HL-60 (cell line): Measurements from ENCODE around the gene DDR2.

Source experiments
- DNase-seq, 2 experiments: peaks; one replicate each; pipeline ENCODE4 v3.0.0-alpha.2; 2010 to 2020; ENCODE audit warnings: low read depth in 1 of 2, low spot score in 1 of 2
- H3K27ac ChIP-seq: fragments of 250-450 bp; sonication (Bioruptor Pico); replicated peaks from 2 replicates; pipeline ENCODE4 v1.5.1; 2020; ENCODE audit warnings: mild to moderate bottlenecking, moderate library complexity
- H3K27me3 ChIP-seq: fragments of 250-450 bp; sonication (Bioruptor Pico); 2 replicates; pipeline ENCODE4 v1.5.1; 2021; ENCODE audit warnings: mild to moderate bottlenecking, moderate library complexity; ENCODE audit not compliant: insufficient read depth, poor library complexity, severe bottlenecking
- H3K4me3 ChIP-seq: replicated peaks from 2 replicates; pipeline ENCODE4 v1.5.1; 2011; ENCODE audit warnings: mild to moderate bottlenecking, control low read depth, low read length; ENCODE audit not compliant: insufficient read depth
- GABPA ChIP-seq: IDR thresholded peaks from 2 replicates; pipeline ENCODE4 v1.6.1; 2012; ENCODE audit warnings: low read depth
- POLR2AphosphoS5 ChIP-seq: IDR thresholded peaks from 2 replicates; pipeline ENCODE4 v1.6.1; 2012; ENCODE audit warnings: low read depth
- SPI1 ChIP-seq: IDR thresholded peaks from 2 replicates; pipeline ENCODE4 v1.6.1; 2012; ENCODE audit warnings: low read depth, mild to moderate bottlenecking, borderline replicate concordance
- TF ChIP-seq, protein P1 (sequence below): IDR thresholded peaks from 2 replicates; pipeline ENCODE4 v1.6.1; 2012; ENCODE audit warnings: low read depth; ENCODE audit not compliant: insufficient replicate concordance
- TF ChIP-seq, protein P2 (sequence below): IDR thresholded peaks from one replicate; pipeline ENCODE4 v1.5.1; 2011; ENCODE audit warnings: low read length, control low read depth, inconsistent platforms; ENCODE audit not compliant: insufficient read depth

Gene DDR2

DNA sequence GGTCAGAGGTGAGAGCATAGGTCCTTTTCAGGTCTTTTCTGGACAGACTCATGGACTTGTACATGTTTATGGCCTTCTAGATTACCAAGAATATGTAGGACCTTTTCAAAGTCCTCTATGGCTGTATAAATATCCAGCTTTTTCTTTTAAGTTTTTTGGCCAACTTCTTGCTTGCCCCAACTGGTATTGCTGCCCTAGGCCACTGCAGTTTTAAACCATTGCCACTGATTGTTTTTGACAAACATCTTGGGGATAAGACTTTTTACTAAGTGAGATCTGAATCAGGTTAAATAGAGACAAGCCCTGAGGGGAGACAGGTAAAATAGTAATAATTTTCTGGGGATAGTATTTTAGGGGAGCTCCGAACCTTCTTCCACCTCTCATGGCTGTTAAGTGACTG, 14.8 kb upstream of the DDR2 start:
- Histone ChIP-seq H3K27ac (no peak overlapping the region), H3K27me3 (no peaks in the 10 kb centered on the region), H3K4me3 (no peak overlapping the region)
- DNase-seq: no peak
- TF ChIP-seq, protein P1, sequence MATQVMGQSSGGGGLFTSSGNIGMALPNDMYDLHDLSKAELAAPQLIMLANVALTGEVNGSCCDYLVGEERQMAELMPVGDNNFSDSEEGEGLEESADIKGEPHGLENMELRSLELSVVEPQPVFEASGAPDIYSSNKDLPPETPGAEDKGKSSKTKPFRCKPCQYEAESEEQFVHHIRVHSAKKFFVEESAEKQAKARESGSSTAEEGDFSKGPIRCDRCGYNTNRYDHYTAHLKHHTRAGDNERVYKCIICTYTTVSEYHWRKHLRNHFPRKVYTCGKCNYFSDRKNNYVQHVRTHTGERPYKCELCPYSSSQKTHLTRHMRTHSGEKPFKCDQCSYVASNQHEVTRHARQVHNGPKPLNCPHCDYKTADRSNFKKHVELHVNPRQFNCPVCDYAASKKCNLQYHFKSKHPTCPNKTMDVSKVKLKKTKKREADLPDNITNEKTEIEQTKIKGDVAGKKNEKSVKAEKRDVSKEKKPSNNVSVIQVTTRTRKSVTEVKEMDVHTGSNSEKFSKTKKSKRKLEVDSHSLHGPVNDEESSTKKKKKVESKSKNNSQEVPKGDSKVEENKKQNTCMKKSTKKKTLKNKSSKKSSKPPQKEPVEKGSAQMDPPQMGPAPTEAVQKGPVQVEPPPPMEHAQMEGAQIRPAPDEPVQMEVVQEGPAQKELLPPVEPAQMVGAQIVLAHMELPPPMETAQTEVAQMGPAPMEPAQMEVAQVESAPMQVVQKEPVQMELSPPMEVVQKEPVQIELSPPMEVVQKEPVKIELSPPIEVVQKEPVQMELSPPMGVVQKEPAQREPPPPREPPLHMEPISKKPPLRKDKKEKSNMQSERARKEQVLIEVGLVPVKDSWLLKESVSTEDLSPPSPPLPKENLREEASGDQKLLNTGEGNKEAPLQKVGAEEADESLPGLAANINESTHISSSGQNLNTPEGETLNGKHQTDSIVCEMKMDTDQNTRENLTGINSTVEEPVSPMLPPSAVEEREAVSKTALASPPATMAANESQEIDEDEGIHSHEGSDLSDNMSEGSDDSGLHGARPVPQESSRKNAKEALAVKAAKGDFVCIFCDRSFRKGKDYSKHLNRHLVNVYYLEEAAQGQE: no peak
- no peak for TF ChIP-seq POLR2AphosphoS5
- TF ChIP-seq, protein P2, sequence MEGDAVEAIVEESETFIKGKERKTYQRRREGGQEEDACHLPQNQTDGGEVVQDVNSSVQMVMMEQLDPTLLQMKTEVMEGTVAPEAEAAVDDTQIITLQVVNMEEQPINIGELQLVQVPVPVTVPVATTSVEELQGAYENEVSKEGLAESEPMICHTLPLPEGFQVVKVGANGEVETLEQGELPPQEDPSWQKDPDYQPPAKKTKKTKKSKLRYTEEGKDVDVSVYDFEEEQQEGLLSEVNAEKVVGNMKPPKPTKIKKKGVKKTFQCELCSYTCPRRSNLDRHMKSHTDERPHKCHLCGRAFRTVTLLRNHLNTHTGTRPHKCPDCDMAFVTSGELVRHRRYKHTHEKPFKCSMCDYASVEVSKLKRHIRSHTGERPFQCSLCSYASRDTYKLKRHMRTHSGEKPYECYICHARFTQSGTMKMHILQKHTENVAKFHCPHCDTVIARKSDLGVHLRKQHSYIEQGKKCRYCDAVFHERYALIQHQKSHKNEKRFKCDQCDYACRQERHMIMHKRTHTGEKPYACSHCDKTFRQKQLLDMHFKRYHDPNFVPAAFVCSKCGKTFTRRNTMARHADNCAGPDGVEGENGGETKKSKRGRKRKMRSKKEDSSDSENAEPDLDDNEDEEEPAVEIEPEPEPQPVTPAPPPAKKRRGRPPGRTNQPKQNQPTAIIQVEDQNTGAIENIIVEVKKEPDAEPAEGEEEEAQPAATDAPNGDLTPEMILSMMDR: no peak

DNA sequence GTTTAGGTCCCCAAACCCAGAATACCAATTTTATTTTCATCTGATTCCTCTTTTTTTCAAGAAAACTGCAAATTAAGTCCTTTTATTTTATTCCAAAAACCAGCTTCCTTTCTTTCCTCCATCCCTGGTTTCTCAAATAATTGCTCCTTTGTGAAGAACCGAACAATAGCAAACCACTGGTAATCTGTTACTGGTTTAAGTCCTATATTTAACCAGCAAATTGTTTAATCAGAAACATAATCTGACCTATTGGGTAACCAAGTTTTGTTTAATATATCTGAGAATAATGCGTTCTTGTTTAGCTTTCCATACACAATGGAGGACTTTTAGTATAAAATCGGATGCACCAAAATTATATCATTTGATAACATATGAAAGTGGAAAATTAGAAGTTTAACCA, 13.2 kb upstream of the DDR2 start:
- DNase-seq: no peak
- H3K27ac ChIP-seq: no peak overlapping the region
- TF ChIP-seq GABPA (no peak), POLR2AphosphoS5 (no peak), SPI1 (no peak)
- TF ChIP-seq, protein P1: no peak
- TF ChIP-seq, protein P2: no peak
- no peak overlapping the region for H3K4me3 ChIP-seq
- H3K27me3 ChIP-seq: no peaks in the 10 kb centered on the region

- H3K27ac ChIP-seq: no peak overlapping the region
Measured at GRCh38 chr1:162621256-162621655, 11.0 kb upstream of the DDR2 start.

More at GRCh38 chr1:162621256-162621655, 11.0 kb upstream of the DDR2 start:
- Histone ChIP-seq H3K27me3 (no peaks in the 10 kb centered on the region), H3K4me3 (no peak overlapping the region)
- TF ChIP-seq, protein P1: no peak
- no peak for TF ChIP-seq POLR2AphosphoS5
- TF ChIP-seq, protein P2: no peak
- TF ChIP-seq GABPA: no peak
- no peak for TF ChIP-seq SPI1
- DNase-seq: no peak
